ENCODE measurements around the gene CD52. TPM values are rescaled to one million over a fixed set of nuclear protein-coding genes. Genes with fewer than 3 reads are reported as not detected.

Gene CD52
- total and polyA plus RNA-seq, 2 of the 4 experiments (the other 2 are of a cell fraction), result 1.6 TPM; not detected in 1

DNA sequence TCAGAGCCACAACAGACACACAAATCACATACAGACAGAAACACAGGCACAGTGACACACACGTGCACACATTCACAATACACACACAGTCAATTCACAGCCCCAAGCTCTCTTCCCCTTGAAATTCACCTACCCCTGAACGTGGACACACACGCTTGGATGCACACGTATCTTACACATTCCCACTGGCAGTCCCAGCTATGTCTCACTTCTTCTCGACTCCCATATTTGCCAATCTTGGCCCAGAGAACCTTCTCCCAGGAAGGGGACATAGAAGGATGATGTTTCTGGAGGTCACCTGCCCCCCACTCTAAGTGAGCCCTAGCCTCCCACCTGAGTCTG is 34.6 kb downstream of the CD52 start (continued):
- TF ChIP-seq ELK1 (IDR thresholded peaks at IDR 0.05; ENCODE audit: borderline replicate concordance, low read depth, low read length) (no peak), RFX5 (IDR thresholded peaks at IDR 0.05; ENCODE audit: low read depth, low read length) (no peak), RCOR1 (IDR thresholded peaks at IDR 0.05; ENCODE audit: insufficient replicate concordance, low read length) (no peak), CEBPB (IDR thresholded peaks at IDR 0.05; ENCODE audit: low read depth, low read length) (no peak), MAZ (IDR thresholded peaks at IDR 0.05; ENCODE audit: borderline replicate concordance, low read depth, low read length) (no peak)

DNA sequence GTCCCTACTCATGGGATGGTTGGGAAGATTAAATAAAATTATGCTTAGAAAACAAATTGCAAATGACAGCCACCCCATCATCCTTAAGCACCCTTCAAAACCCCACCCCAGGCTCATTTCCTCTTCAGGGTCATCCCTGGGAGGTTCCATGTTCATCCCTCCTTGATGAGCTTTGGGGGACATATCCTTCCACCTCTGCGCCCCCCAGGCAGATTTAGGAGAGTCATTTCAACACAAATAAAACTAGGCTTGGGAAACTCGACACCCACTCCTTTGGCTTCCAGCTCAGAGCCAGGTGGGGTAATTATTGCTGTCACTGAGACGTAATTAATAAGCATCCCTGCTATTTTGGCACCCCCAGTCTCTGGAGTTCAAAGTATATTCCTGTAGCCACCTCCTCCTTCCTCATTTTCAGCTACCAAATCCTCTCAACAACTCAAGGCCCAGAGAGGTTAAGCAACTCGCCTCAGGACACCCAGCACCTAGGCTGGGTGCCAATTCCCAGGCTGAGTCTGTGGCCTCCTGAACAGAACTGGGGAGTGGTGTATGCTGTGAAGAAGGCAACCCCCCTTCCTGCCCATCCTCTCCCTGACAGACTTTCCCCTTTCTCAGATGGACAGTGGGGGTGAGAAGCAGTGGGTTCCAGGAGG is 35.6 kb downstream of the CD52 start:
- BruUV-seq (replicated peaks), result no TSS peak

More for the DNA sequence above, 35.6 kb downstream of the CD52 start:
- ChIA-PET CTCF (no interaction called here), POLR2A (ENCODE audit: unreplicated experiment) (no interaction called here)
- Histone ChIP-seq H3K18ac (ENCODE audit: low read depth, low read length) (no peak overlapping the region), H2BK15ac (ENCODE audit: low read depth, low read length) (no peak overlapping the region), H2BK20ac (ENCODE audit: low read depth, low read length) (no peak overlapping the region), H3K9me1 (ENCODE audit: insufficient read depth, low read length) (peaks cover 9% of the 10 kb centered on the region; the same call in 1 of the 2 replicates), H3K4me1 (ENCODE audit: control insufficient read depth, insufficient read depth, low read length) (peaks cover 9% of the 10 kb centered on the region), H3K4ac (ENCODE audit: low read depth, low read length) (no peak overlapping the region), H4K91ac (ENCODE audit: insufficient read depth, low read depth, low read length) (no peak overlapping the region), H3K14ac (replicated peaks; ENCODE audit: low read depth, low read length) (no peak overlapping the region), H2BK120ac (ENCODE audit: low read depth, low read length) (no peak overlapping the region), H3K4me2 (ENCODE audit: low read depth, low read length) (no peak overlapping the region), H3K9me3 (ENCODE audit: control insufficient read depth, insufficient read depth, low read length) (no peaks in the 10 kb centered on the region), H2BK5ac (ENCODE audit: low read depth, low read length, poor library complexity, severe bottlenecking) (no peak overlapping the region), H4K5ac (ENCODE audit: low read depth, low read length) (no peak overlapping the region), H3K4me3 (ENCODE audit: insufficient read depth, low read depth, low read length) (no peak overlapping the region), H2AK9ac (replicated peaks; ENCODE audit: low read depth, low read length, poor library complexity) (no peak overlapping the region), H3K23ac (ENCODE audit: low read depth, low read length) (no peak overlapping the region), H4K8ac (ENCODE audit: low read depth in 2 of 2, low read length in 2 of 2) (no peak overlapping the region), H2AK5ac (ENCODE audit: low read depth, low read length) (no peak overlapping the region; the same call in 1 of the 2 replicates), H3K79me1 (ENCODE audit: low read depth in 1 of 2, low read length in 2 of 2) (no peaks in the 10 kb centered on the region), H3K9ac (ENCODE audit: low read depth, low read length) (no peak overlapping the region), H3K27ac (ENCODE audit: insufficient read depth, low read length) (no peak overlapping the region), H3K27me3 (ENCODE audit: control insufficient read depth, insufficient read depth, low read length) (peaks cover 42% of the 10 kb centered on the region), H4K20me1 (ENCODE audit: insufficient read depth, low read length) (no peaks in the 10 kb centered on the region; the same call in 1 of the 2 replicates), H3K36me3 (ENCODE audit: control insufficient read depth, insufficient read depth, low read length) (no peaks in the 10 kb centered on the region), H3K56ac (ENCODE audit: extremely low read depth, insufficient read depth, low read length) (no peak overlapping the region), H2AFZ (replicated peaks; ENCODE audit: low read length, poor library complexity) (no peak overlapping the region)
- dilution Hi-C loops (cut with HindIII; ENCODE audit: low sequenced_read_pairs, unreplicated experiment) (no loop called here), intact Hi-C loops (cut with micrococcal nuclease) (no loop called here), in situ Hi-C loops (cut with MboI; ENCODE audit: low sequenced_read_pairs) (no loop called here)
- no CpG with 5 or more reads among the region's 4 CpGs for WGBS, 2 experiments (ENCODE audit: extremely low coverage in 2 of 2, insufficient read length in 1 of 2)
- TF ChIP-seq FOS (IDR thresholded peaks at IDR 0.05; ENCODE audit: low read depth, low read length) (no peak), RFX5 (IDR thresholded peaks at IDR 0.05; ENCODE audit: low read depth, low read length) (no peak), SMC3 (IDR thresholded peaks at IDR 0.05; ENCODE audit: low read depth, low read length) (no peak), NFE2L2 (IDR thresholded peaks at IDR 0.05; ENCODE audit: low read depth, low read length) (no peak)
- DNase-seq, result no peak
- ATAC-seq (ENCODE audit: low read depth), result no peak
